NB4 (cell line): ENCODE measurements around the gene TMEM52.

ENCODE experiments used
- CTCF ChIP-seq: IDR thresholded peaks from one replicate; pipeline ENCODE4 v1.5.1; 2012; ENCODE audit warnings: low read depth, low read length
- POLR2A ChIP-seq: IDR thresholded peaks from 2 replicates; pipeline ENCODE4 v1.6.1; 2011; ENCODE audit warnings: mild to moderate bottlenecking; ENCODE audit not compliant: insufficient read length; ENCODE audit errors: extremely low read depth

- no peak for TF ChIP-seq POLR2A
- TF ChIP-seq CTCF: no peak
Observed at GRCh38 chr1:1956101-1956500, 37.0 kb upstream of the TMEM52 start.
